MCF 10A (cell line): ENCODE data around the gene PACRG. TPM values are rescaled to one million over a fixed set of nuclear protein-coding genes. Genes with fewer than 3 reads are reported as not detected.

Experiments
- BruUV-seq: library from RNA; stranded (reverse); fragments of 400-500 nt; replicated peaks from 2 replicates; lab custom pipeline; 2021; lab: Mats Ljungman, UMichigan
- CTCF ChIA-PET: fragments of 300-600 bp; sonication (Branson Sonifier 250); formaldehyde crosslinking; extraction: SDS; loops from one replicate; lab custom pipeline; 2021; ENCODE audit warnings: antibody characterized with exemption, inconsistent platforms; lab: Yijun Ruan, JAX
- POLR2A ChIA-PET: fragments of 300-600, 350-650 bp; sonication (Branson Sonifier 250); formaldehyde crosslinking; extraction: SDS; loops from one replicate; lab custom pipeline; 2020; ENCODE audit warnings: antibody characterized with exemption, inconsistent platforms; lab: Yijun Ruan, JAX
- DNase-seq: peaks from one replicate; pipeline ENCODE4 v3.0.0-alpha.2; 2018; ENCODE audit not compliant: unreplicated experiment
- H3K27ac Mint-ChIP-seq: one replicate; pipeline ENCODE4 v1.8.0; 2022; ENCODE audit warnings: mild to moderate bottlenecking, low read depth, mixed read lengths; ENCODE audit not compliant: unreplicated experiment
- H3K27me3 Mint-ChIP-seq: one replicate; pipeline ENCODE4 v1.8.0; 2022; ENCODE audit warnings: mixed read lengths; ENCODE audit not compliant: insufficient read depth, unreplicated experiment
- H3K36me3 Mint-ChIP-seq: one replicate; pipeline ENCODE4 v1.8.0; 2022; ENCODE audit warnings: mild to moderate bottlenecking, moderate library complexity, mixed read lengths; ENCODE audit not compliant: insufficient read depth, unreplicated experiment
- H3K4me1 Mint-ChIP-seq: one replicate; pipeline ENCODE4 v1.8.0; 2022; ENCODE audit warnings: mixed read lengths; ENCODE audit not compliant: insufficient read depth, unreplicated experiment
- H3K4me3 Mint-ChIP-seq: one replicate; pipeline ENCODE4 v1.8.0; 2022; ENCODE audit warnings: mild to moderate bottlenecking, moderate library complexity, mixed read lengths; ENCODE audit not compliant: unreplicated experiment
- H3K9me3 Mint-ChIP-seq: one replicate; pipeline ENCODE4 v1.8.0; 2022; ENCODE audit warnings: mixed read lengths; ENCODE audit not compliant: unreplicated experiment
- CTCF ChIP-seq: fragments of 200-600 bp; IDR thresholded peaks from one replicate; pipeline ENCODE4 v1.8.0; 2022; ENCODE audit warnings: antibody characterized with exemption, mild to moderate bottlenecking; ENCODE audit not compliant: unreplicated experiment
- intact Hi-C: fragments of 100-400 bp; cut with micrococcal nuclease; formaldehyde crosslinking; loops from 2 replicates; pipeline ENCODE4 v1.14.1; 2022
- total RNA-seq: library from RNA; stranded (reverse); gene quantifications from 2 replicates; pipeline ENCODE4 v1.2.3, GENCODE V29; 2022

Gene PACRG
- total RNA-seq, 1 experiment from 2014 or later: not detected

DNA sequence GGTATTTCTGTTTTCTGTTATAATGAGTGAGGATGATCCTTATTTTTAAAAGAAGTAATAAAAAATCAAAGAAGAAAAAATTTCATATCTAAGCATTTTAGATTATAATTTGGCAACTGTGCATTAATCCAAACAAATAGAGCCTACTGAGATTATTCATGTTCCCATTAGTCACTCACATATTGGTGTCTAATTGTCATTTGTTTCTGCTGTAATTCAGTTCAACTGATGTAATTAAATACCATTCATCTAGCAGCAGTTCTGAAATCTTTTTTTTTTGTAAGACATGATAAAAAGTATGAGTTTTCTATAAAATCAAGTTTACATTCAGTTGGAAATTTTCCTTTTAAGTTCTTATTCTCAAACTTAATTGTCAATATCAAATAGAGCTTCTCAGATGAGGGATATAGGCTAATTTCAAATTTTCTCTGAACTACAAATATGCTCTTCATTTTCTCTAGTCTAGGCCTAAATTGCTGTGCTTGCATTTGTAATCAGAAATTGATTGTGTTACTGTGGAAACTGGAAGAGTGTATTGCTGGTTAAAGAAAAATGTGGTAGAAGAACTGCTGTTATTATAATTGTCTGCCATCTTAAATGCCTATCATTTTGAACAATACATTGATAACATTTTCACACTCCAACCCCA, 23.6 kb downstream of the PACRG start:
- no peaks in the 10 kb centered on the region for H3K36me3 Mint-ChIP-seq
- intact Hi-C loops: no loop called here
- no peak for TF ChIP-seq CTCF
- DNase-seq: no peak
- no peak overlapping the region for H3K4me3 Mint-ChIP-seq
- POLR2A ChIA-PET: no interaction called here
- no peaks in the 10 kb centered on the region for H3K9me3 Mint-ChIP-seq
- BruUV-seq: no TSS peak
- CTCF ChIA-PET: no interaction called here
- H3K4me1 Mint-ChIP-seq: no peaks in the 10 kb centered on the region
- H3K27ac Mint-ChIP-seq: no peak overlapping the region
- no peaks in the 10 kb centered on the region for H3K27me3 Mint-ChIP-seq

- no TSS peak for BruUV-seq
- H3K4me1 Mint-ChIP-seq: no peaks in the 10 kb centered on the region
- H3K27me3 Mint-ChIP-seq: no peaks in the 10 kb centered on the region
- intact Hi-C loops: no loop called here
- TF ChIP-seq CTCF: no peak
- POLR2A ChIA-PET: no interaction called here
- no peaks in the 10 kb centered on the region for H3K9me3 Mint-ChIP-seq
- no peak overlapping the region for H3K27ac Mint-ChIP-seq
- no peak overlapping the region for H3K4me3 Mint-ChIP-seq
- no peak for DNase-seq
- CTCF ChIA-PET: interaction anchor here (0.6 to 0.7 kb wide), 2 partner anchors 707 to 884 kb away, joined by 3 to 4 read pairs; no protein-coding TSS in a partner anchor
- no peaks in the 10 kb centered on the region for H3K36me3 Mint-ChIP-seq
Observed at GRCh38 chr6:162753775-162754174, 26.0 kb downstream of the PACRG start.

GRCh38 chr6:162770136-162770535, 42.4 kb downstream of the PACRG start:
- no peaks in the 10 kb centered on the region for H3K36me3 Mint-ChIP-seq
- no peaks in the 10 kb centered on the region for H3K27me3 Mint-ChIP-seq
- H3K4me3 Mint-ChIP-seq: no peak overlapping the region
- BruUV-seq: no TSS peak
- no peaks in the 10 kb centered on the region for H3K4me1 Mint-ChIP-seq
- no peak overlapping the region for H3K27ac Mint-ChIP-seq
- TF ChIP-seq CTCF: no peak
- no peak for DNase-seq
- intact Hi-C loops: no loop called here
- H3K9me3 Mint-ChIP-seq: no peaks in the 10 kb centered on the region
- CTCF ChIA-PET: interaction anchor here (0.7 kb wide), 1 partner anchor 1060 kb away, joined by 4 read pairs; no protein-coding TSS in a partner anchor
- POLR2A ChIA-PET: no interaction called here

DNA sequence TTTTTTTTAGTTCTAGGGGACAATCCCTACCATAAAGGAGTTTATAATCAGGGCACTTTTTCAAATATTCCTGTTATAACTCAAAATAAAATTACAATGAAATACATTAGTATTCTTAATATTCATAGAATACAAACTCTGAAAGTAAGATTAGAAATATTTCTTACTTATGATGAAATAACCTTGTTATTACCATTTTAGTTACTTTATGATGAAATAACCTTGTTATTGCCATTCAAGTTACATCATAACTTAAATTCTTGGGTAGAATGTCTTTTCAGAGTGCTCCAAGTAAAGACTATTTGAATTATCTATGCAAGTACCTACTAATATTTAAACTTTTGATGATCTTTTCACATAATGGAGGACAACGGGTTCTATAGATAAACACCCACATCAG, 43.2 kb downstream of the PACRG start:
- H3K27ac Mint-ChIP-seq: no peak overlapping the region
- no peak for DNase-seq
- no peaks in the 10 kb centered on the region for H3K4me1 Mint-ChIP-seq
- H3K9me3 Mint-ChIP-seq: no peaks in the 10 kb centered on the region
- H3K27me3 Mint-ChIP-seq: no peaks in the 10 kb centered on the region
- intact Hi-C loops: no loop called here
- H3K36me3 Mint-ChIP-seq: no peaks in the 10 kb centered on the region
- no peak overlapping the region for H3K4me3 Mint-ChIP-seq
- no peak for TF ChIP-seq CTCF
- ChIA-PET POLR2A (no interaction called here), CTCF (no interaction called here)
- no TSS peak for BruUV-seq
